Erythroblast (primary cell): ENCODE results near the gene ZNF343.
"Not testable (repeated sequence)": the region's sequence is repeated elsewhere in the genome, so short reads cannot be mapped to it uniquely, and the experiment has no call there.

Experiments used
- GATA1 ChIP-seq: IDR thresholded peaks from 2 replicates; pipeline ENCODE4 v1.6.1; 2011; ENCODE audit warnings: low read depth, mild to moderate bottlenecking, control low read depth, low read length, moderate library complexity
- POLR2A ChIP-seq: IDR thresholded peaks from 2 replicates; pipeline ENCODE4 v1.6.1; 2011; ENCODE audit warnings: mild to moderate bottlenecking, low read length

DNA sequence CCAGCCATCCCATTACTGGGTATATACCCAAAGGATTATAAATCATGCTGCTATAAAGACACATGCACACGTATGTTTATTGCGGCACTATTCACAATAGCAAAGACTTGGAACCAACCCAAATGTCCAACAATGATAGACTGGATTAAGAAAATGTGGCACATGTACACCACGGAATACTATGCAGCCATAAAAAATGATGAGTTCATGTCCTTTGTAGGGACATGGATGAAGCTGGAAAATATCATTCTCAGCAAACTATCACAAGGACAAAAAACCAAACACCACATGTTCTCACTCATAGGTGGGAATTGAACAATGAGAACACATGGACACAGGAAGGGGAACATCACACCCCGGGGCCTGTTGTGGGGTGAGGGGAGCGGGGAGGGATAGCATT, 2.3 kb downstream of the ZNF343 start:
- TF ChIP-seq POLR2A, GATA1: not testable (repeated sequence)
